GM19035 (cell line): ENCODE measurements around the gene USP48.
"Not testable (repeated sequence)": the region's sequence is repeated elsewhere in the genome, so short reads cannot be mapped to it uniquely, and the experiment has no call there.

Experiments
- ATAC-seq: cut with Tn5 transposase; IDR thresholded peaks from one replicate; pipeline ENCODE4 v1.9.1; 2021; ENCODE audit not compliant: unreplicated experiment

The USP48 gene

DNA sequence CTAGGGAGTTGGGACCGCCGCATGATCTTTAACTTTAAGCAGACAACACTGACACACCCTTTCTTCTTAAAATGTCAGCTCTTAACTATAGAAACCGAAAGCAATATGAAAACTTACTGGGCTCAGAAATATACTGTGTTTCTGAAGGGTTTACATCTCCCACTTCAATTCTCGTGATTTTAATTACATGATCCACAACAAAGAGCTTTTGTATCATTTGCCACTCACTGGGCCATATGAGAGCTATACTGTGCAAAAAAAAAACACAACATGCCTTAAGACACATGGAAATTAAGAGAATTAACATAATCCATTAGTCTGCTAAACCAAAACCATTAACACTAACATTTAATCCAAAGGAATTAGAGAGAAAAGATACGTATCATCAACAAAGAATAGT is 78.8 kb downstream of the USP48 start:
- ATAC-seq: no peak

DNA sequence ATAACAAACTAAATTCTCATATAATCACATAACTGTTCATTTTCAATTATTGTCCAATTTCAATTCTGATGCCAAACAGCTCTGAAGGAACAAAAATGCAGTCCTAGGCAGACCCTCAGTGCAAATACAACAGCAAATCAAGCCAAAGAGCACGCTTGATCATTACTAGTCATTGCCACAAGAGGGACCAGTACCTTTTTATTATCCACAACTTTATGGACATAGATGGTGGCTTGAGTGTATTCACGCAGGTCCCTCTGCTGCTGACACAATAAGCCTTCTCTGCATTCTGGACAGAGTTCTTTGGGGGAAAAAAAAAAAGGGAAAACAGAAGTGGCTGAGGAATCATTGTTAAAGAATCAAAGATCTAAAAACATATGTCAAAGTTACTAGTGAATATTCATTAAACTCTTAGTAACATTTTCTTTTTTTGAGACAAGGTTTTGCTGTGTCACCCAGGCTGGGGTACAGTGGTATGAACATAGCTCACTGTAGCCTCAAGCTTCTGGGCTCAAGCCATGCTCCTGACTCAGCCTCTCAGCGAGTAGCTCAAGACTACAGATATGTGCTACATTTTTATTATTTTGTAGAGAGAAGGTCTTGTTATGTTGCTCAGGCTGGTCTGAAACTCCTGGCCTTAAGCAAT is 79.5 kb downstream of the USP48 start:
- ATAC-seq: no peak

DNA sequence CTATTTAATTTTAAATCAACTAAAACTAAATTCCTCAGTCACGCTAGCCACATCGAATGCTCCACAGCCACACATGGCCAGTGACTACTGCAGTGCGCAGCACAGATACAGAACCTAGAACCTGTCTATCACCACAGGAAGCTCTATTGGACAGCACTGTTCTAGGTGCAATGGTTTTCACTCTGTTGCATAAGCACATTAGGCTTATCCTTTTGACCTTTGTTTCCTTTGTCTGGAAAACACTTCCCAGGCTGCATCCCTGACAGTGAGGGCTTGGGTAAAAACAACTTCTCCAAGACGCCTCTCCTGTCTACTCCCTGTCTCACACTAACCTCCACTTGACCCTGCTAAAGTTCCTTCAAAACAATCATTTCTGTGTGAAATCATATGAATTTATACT is 80.2 kb downstream of the USP48 start:
- no peak for ATAC-seq

DNA sequence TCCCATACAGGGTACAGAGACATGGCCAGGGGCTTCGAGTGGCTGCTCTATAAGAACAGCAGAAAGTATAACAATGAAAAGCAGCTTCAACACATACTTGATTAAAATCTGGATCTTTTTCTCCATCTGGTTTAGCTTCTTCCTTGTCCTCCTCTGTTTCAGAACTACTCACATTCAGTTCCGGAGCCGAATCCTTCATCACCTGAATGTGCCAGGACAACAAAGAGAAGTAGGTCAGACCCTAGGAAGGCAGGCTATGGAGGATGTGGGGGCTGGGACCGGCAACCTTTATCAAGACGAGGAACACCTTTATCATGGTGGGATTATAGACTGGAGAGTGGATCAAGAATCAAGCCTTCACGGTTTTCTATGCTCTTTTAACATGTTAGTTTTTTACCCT is 81.5 kb downstream of the USP48 start:
- no peak for ATAC-seq

DNA sequence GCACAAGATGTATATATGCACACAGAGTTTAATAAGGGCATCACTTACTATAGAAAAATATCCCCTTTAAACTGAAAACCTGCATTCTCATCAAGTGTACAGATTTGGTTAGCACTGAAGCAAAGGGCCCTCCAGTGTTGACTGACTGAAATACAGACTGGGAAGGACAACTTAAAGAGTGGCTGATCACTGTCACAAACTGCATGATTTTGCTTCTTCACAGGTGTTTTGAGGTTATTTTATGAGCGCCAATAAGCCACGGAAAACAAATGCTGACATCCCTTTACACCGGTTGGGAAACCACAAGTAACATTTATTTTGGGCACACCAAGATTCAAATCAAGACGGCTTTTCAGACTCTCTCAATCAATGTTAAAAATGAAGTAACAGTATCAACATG is 82.9 kb downstream of the USP48 start:
- ATAC-seq: no peak

DNA sequence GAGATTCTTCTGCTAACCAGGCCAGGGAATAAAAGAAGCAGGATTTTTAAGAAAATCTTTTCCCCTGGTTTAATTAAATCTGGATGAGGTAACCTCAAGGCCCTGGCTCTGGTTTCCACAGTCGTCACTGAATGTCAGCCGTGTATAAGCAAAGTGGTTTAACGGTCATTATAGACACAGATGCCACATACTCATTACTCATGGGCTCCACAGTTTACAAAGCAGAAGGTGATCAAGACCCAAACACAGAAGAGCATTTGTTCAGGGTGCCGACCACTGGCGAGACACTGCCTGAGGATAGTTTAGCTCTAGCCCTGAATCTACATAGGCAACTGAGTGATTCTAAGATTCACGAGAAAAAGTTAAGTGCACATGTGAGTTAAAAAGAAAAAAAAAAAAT is 86.0 kb downstream of the USP48 start:
- no peak for ATAC-seq

DNA sequence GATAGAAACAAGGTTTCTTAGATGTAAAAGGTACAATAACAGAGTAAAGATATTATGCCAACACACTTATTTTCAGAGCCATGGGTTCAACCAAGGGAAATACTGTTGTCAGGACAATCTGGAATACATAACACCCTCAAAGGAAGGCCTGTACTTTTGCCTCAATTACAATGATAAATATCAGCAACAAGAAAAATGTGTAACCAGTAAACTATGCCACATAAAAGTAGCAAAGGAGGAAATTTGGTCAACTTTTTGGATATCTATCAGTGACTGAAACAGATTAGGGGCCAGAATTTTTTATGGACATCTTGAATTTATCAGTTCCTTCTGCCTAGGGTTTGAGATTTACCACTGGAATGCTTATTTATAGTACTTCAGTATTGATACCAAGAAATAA is 89.2 kb downstream of the USP48 start:
- no peak for ATAC-seq

DNA sequence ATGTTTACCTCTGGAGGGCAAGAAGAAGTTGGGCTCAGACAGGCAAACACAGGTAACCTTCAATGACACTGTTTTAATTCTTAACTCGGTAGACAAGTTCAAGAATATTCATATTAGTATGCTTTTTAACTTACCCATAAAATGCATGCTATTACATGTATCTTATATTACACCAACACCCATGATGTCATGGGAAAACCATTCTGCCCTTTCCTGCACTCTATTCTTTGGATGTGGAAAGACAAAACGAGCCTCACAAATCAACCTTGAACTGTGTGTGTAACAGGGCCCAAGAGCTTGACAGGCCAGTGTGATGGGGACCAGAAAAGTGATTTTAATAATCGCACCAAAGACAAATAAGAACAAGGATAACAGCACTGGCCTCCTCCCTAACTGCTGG is 91.2 kb downstream of the USP48 start:
- no peak for ATAC-seq

DNA sequence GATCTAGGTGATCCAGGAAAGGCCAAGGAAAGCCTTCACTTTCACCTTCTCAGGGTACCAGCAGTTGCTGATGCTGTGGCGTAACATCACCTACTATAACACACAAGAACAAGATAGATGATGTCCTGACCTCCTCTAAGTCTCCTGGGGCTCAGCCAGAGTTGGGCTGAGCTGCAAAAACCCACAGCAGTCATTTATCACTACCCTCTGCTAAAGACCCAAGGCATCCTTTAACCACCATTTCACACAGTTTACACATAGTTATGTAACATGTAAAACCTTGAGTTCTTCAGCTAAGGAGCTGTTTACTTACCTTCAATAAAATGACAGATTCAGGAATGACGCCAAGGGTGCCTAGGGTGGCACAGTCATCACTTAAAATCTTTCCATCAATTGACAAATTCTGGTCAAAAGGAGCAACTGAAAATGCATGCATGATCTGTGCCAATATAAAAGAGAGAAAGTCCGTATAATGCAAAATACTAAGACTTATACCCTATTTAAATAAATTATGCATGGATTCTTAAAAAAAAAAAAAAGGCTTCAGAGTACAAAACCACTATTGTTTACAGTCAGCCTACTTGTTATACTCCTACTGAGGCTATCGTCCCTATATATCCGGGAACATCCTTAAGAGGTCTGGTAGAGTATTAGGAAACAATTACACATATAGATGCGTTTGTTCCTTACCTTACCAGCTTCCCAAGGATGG is 93.1 kb downstream of the USP48 start:
- no peak for ATAC-seq

DNA sequence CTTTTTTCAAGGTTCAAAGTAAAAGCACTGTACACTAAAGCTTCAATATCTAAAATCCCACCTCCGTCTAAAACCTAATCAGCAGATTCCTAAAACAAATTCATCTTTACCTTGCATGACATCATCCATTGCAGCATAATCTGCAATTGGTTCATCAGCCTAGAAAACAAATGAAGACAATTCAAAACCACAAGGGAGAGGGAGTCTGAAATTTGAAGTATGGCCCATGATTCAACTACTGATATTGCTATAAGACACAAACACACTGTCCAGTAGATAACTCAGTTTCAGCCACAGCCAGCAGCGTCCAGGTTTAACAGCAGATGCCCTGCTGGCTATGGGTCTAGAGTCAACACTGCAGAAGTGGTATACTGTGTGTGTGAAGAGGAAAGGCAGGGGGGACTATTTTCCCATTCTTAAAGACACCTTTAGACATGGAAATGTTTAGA is 95.8 kb downstream of the USP48 start:
- no peak for ATAC-seq

DNA sequence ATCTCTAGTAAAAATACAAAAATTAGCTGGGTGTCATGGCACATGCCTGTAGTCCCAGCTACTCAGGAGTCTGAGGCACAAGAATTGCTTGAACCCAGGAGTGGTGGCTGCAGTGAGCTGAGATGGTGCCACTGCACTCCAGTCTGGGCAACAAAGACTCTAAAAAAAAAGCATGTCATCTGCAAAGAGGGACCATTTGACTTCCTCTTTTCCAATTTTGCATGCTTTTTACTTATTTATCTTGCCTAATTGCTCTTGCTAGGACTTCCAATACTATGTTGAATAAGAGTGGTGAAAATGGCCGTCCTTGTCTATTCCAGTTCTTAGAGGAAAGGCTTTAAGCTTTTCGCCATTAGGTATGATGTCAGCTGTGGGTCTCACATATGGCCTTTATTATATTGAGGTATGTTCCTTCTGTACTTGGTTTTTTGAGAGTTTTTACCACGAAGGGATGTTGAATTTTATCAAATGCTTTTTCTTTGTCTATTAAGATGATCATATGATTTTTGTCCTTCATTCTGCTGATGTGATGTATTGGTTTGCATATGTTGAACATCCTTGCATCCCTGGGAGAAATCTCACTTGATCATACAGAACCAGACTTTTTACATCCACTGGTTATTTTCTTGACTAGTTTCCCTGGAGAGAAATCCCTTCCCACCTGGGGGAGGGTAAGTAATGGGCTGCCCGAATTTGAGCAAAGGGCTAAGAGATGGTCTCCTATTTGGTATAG is 96.8 kb downstream of the USP48 start:
- ATAC-seq: no peak

DNA sequence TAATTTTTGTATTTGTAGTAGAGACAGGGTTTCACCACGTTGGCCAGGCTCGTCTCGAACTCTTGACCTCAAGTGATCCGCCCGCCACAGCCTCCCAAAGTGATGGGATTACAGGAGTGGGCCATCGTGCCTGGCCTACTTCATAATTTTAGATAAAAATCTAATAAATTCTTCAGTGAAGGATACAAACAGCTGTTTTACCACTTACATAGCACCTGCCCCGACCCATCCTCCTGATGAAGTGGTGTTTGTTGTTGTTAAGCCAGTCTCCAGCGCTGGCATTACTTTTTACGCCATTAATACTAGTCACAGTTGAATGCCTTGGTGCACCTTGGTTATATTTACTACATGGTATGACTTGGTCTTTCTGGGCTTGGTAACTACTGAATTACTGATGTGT is 101.5 kb downstream of the USP48 start:
- ATAC-seq: no peak

DNA sequence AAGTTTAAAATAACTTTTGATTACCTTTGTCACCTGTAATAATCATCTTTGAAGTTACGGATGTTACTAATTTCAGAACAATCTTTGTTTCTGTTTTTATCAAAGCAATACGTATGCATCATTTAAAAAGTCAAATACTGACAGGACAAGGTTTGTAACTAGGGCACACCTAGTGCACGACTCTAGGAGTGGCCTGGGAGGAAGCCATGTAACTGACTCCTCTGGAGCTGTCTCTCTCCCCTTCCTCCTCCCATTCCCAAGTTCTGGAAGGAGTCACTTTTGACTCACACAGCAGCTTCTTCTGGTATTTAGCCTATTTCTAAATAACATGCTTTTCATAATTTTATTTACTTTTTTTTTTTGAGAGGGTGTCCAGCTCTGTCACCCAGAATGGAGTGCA is 102.0 kb downstream of the USP48 start:
- ATAC-seq: no peak

DNA sequence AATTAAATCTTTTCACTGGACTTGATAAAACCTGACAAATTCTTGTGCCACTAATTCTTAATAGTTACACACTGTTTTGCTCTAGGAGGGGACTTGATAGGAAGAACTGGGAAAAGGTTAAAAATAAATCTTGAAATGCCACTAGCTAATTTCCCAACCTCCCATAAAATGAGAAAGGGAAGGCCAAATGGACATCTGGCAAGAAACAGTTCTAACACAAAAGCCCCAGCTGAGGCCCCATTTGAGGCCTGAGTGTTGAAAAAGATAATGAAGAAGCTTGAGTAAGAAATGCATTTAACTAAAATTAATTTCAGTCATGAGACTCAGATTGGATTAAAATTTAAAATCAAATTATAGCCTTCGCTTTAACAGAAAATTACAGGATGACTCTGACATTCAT is 102.6 kb downstream of the USP48 start:
- ATAC-seq: no peak

DNA sequence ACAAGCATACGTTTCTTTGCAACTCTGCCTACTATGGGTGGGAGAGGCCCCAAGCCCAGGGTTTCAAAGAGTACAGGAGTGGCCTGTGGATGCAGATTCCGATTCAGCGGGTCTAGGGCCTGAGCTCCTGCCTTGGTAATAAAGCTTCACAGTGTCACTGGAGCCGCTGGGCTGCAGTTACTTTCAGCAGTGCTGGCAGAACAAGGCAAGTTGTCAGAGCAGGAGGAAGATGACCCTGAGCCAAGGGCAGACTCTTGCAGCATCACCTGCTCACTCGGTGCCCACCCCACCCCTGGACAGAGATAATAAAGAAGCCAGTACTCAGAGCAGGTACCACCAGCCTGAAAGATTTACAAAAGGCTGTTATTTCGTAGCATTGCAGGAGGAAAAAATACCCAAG is 105.8 kb downstream of the USP48 start:
- ATAC-seq: no peak

DNA sequence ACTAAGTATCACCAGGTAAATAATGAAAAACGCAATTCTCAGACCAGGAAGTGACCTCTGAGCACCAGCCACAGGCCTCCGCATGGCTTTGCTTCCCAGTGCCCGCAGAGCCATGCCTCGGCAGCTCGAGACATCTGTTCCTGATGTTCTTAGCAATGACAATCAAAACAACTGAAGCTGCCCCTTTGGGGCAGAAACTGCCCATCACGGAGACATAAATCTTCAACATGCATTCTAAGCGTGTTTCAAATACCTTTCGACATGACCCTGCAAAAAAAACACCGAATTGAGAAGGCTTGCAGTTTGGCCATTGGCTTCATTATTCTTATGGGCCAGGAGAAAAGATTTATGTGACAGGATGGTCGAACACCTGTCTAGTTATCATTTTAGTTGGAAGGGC is 108.0 kb downstream of the USP48 start:
- ATAC-seq: no peak

DNA sequence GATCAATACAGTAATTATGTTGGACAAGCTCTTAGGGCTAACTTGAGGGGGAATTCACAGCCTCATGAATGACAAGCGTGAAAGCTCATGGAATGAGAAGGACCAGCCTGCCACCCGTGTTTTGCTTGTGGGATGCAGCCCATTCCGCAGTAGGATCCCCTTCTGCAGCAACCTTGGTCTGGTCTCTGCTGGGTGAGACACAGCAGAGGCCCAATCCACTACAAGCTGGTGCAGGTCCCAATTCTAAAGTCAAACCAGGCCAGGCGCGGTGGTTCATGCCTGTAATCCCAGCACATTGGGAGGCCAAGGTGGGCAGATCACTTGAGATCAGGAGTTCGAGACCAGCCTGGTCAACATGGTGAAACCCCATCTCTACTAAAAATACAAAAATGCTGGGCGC is 109.1 kb downstream of the USP48 start:
- not testable (repeated sequence) for ATAC-seq

DNA sequence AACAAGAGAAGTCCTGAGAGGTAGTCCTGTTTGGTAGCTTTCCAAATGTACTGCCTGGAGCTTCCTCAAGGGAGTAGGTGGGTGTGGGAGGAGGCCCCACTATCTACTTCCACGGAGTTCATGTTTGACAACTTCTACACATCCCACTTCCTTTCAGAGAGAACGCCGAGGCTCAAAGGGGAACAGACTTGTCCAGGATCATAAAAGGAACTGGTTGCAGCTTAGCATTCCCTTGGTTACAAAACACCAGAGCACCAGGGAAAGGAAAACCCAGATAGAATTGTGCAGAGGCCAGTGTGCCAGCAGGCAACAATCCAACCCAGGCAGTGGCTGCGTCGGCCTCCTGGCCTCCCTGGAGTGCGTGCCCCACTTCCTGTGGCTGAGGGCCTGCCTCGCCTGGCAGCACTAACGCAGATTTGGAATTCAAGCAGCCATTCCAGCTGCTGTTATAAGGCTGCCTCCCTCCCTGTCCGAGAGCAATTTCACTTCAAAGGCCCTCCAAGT is 109.6 kb downstream of the USP48 start:
- ATAC-seq: no peak

DNA sequence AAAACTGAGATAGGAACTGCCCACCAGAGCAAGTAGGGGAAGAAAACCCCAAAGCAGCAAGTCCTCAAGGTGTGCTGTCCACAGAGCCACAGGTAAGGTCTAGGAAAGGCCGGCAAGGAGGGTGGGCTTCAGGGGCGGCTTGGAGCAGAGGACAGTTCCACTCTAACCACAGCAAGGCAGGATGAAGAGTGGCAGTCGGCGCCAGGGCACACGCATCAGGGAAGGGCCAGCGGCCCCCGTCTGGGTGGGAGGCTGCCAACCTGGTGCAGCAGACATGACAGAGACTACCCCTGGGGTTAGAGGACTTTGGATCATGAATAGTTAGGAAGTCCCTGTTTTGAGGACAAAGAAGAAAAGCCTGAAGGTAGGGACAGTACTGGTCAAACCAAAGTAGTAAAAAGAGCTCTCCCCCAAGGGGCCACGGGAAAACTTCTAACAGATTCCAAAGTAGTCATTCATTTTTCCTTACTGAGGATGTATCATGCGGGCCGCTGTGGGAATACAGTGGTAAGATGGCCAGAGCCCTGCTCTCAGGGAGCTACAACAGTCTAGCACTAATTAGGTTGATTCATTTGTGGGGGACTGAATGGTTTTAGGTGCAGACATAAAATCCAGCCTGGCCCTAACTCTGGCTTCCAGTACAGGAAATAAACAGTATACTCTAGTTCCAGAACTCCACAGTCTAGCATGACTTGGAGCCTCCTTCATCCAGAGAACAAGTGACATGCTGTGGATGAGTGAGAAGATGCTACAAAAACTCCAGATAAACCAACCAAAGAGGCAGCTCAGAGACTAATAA is 110.3 kb downstream of the USP48 start:
- no peak for ATAC-seq

DNA sequence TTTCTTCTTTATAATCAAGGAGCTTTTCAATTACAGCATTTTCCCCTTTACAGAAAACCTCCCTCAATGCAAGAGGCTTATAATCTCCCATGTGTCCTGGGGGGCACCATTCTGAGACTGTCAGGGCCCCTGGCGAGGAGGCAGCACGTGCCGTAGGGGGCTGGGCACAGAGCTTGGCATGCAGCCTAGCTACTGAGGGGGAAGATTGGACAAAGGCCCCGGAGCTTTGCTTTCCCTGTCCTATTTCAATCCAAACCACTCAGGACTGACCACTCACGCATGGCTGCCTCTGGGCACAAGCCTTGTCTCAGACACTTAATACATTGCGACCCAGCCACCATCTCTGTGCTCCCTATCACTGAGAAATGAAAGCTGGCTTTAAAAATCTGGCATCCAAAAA is 111.0 kb downstream of the USP48 start:
- ATAC-seq: no peak
